ENCODE data around the gene RBM15B. TPM values are rescaled to one million over a fixed set of nuclear protein-coding genes. Genes with fewer than 3 reads are reported as not detected.

Gene RBM15B
- total RNA-seq, 1 experiment from 2014 or later, result 30.9 TPM

DNA sequence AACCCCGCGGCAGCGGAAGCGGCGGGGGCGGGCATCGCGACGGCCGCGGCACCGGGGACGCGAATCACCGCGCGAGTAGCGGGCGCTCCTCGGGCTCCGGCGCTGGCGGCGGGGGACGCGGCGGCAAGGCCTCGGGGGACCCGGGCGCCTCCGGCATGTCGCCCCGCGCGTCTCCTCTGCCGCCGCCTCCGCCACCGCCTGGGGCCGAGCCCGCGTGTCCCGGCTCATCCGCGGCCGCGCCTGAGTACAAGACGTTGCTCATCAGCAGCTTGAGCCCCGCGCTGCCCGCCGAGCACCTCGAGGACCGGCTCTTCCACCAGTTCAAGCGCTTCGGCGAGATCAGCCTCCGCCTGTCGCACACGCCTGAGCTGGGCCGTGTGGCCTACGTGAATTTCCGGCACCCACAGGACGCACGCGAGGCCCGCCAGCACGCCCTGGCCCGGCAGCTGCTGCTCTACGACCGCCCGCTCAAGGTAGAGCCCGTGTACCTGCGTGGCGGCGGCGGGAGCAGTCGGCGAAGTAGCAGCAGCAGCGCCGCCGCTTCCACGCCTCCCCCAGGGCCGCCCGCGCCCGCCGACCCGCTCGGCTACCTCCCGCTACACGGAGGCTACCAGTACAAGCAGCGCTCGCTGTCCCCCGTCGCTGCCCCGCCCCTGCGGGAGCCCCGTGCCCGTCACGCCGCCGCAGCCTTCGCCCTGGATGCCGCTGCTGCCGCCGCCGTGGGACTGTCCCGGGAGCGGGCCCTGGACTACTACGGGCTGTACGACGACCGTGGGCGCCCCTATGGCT is 675 bp downstream of the RBM15B start:
- no TSS peak for BruUV-seq (replicated peaks)
- POLR2A ChIA-PET, result no interaction called here
- in situ Hi-C loops (cut with HindIII; ENCODE audit: low pct_unique_long_range_greater_than_20kb, low sequenced_read_pairs) (no loop called here), intact Hi-C loops (cut with micrococcal nuclease; ENCODE audit: unreplicated experiment) (no loop called here)
- Histone ChIP-seq H3K4me3 (ENCODE audit: low read depth in 2 of 2, low read length in 2 of 2) (peak overlapping the region; percentile 57 to 62), H3K27me3 (ENCODE audit: control insufficient read depth, insufficient read depth, low read length) (no peaks in the 10 kb centered on the region), H3K4me1 (ENCODE audit: control insufficient read depth, insufficient read depth, low read length) (peaks cover 27% of the 10 kb centered on the region), H3K36me3 (ENCODE audit: control insufficient read depth, insufficient read depth, low read length) (peaks cover 14% of the 10 kb centered on the region), H3K9me3 (ENCODE audit: control insufficient read depth, insufficient read depth, low read depth, low read length) (no peaks in the 10 kb centered on the region), H3K27ac (ENCODE audit: low read length) (peak overlapping the region; percentile 72)
- CTCF ChIA-PET, result no interaction called here
- no peak for TF ChIP-seq TCF7L2 (IDR thresholded peaks at IDR 0.05; ENCODE audit: low read depth, low read length)
- TF ChIP-seq POLR2AphosphoS5 (IDR thresholded peaks at IDR 0.05; ENCODE audit: low read depth, low read length), result no peak
- TF ChIP-seq, protein P1, sequence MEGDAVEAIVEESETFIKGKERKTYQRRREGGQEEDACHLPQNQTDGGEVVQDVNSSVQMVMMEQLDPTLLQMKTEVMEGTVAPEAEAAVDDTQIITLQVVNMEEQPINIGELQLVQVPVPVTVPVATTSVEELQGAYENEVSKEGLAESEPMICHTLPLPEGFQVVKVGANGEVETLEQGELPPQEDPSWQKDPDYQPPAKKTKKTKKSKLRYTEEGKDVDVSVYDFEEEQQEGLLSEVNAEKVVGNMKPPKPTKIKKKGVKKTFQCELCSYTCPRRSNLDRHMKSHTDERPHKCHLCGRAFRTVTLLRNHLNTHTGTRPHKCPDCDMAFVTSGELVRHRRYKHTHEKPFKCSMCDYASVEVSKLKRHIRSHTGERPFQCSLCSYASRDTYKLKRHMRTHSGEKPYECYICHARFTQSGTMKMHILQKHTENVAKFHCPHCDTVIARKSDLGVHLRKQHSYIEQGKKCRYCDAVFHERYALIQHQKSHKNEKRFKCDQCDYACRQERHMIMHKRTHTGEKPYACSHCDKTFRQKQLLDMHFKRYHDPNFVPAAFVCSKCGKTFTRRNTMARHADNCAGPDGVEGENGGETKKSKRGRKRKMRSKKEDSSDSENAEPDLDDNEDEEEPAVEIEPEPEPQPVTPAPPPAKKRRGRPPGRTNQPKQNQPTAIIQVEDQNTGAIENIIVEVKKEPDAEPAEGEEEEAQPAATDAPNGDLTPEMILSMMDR (IDR thresholded peaks at IDR 0.05), result no peak
- no peak for TF ChIP-seq SIN3A (IDR thresholded peaks at IDR 0.05; ENCODE audit: borderline replicate concordance, insufficient read depth, low read depth, low read length)
- ATAC-seq (peak; percentile 5; the same call in 1 of the 2 replicates), DNase-seq (ENCODE audit: low read depth, low spot score) (no peak)

DNA sequence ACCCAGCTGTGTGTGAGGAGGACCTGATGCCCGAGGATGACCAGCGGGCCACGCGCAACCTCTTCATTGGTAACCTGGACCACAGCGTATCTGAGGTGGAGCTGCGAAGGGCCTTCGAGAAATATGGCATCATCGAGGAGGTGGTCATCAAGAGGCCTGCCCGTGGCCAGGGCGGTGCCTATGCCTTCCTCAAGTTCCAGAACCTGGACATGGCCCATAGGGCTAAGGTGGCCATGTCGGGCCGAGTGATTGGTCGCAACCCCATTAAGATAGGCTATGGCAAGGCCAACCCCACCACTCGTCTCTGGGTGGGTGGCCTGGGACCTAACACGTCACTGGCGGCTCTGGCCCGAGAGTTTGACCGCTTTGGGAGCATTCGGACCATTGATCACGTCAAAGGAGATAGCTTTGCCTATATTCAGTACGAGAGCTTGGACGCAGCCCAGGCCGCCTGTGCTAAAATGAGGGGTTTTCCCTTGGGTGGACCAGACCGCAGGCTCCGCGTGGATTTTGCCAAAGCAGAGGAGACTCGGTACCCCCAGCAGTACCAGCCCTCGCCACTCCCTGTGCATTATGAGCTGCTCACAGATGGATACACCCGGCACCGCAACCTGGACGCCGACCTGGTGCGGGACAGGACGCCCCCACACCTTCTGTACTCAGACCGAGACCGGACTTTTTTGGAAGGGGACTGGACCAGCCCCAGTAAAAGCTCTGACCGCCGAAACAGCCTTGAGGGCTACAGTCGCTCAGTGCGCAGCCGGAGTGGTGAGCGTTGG is 1.5 kb downstream of the RBM15B start:
- ChIA-PET POLR2A (no interaction called here), CTCF (no interaction called here)
- no TSS peak for BruUV-seq (replicated peaks)
- Histone ChIP-seq H3K9me3 (ENCODE audit: control insufficient read depth, insufficient read depth, low read depth, low read length) (no peaks in the 10 kb centered on the region), H3K27me3 (ENCODE audit: control insufficient read depth, insufficient read depth, low read length) (no peaks in the 10 kb centered on the region), H3K36me3 (ENCODE audit: control insufficient read depth, insufficient read depth, low read length) (peaks cover 14% of the 10 kb centered on the region), H3K27ac (ENCODE audit: low read length) (peak overlapping the region; percentile 72), H3K4me3 (ENCODE audit: low read depth in 2 of 2, low read length in 2 of 2) (peak overlapping the region; percentile 57 to 62), H3K4me1 (ENCODE audit: control insufficient read depth, insufficient read depth, low read length) (peaks cover 26% of the 10 kb centered on the region)
- intact Hi-C loops (cut with micrococcal nuclease; ENCODE audit: unreplicated experiment), result no loop called here
- DNase-seq (ENCODE audit: low read depth, low spot score), result no peak
- no peak for ATAC-seq
- TF ChIP-seq, protein P2, sequence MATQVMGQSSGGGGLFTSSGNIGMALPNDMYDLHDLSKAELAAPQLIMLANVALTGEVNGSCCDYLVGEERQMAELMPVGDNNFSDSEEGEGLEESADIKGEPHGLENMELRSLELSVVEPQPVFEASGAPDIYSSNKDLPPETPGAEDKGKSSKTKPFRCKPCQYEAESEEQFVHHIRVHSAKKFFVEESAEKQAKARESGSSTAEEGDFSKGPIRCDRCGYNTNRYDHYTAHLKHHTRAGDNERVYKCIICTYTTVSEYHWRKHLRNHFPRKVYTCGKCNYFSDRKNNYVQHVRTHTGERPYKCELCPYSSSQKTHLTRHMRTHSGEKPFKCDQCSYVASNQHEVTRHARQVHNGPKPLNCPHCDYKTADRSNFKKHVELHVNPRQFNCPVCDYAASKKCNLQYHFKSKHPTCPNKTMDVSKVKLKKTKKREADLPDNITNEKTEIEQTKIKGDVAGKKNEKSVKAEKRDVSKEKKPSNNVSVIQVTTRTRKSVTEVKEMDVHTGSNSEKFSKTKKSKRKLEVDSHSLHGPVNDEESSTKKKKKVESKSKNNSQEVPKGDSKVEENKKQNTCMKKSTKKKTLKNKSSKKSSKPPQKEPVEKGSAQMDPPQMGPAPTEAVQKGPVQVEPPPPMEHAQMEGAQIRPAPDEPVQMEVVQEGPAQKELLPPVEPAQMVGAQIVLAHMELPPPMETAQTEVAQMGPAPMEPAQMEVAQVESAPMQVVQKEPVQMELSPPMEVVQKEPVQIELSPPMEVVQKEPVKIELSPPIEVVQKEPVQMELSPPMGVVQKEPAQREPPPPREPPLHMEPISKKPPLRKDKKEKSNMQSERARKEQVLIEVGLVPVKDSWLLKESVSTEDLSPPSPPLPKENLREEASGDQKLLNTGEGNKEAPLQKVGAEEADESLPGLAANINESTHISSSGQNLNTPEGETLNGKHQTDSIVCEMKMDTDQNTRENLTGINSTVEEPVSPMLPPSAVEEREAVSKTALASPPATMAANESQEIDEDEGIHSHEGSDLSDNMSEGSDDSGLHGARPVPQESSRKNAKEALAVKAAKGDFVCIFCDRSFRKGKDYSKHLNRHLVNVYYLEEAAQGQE (IDR thresholded peaks at IDR 0.05; ENCODE audit: insufficient read depth in 1 of 2, low read depth in 2 of 2, low read length in 1 of 2), result no peak
- TF ChIP-seq POLR2AphosphoS5 (IDR thresholded peaks at IDR 0.05; ENCODE audit: low read depth, low read length) (no peak), TCF7L2 (IDR thresholded peaks at IDR 0.05; ENCODE audit: low read depth, low read length) (no peak), SIN3A (IDR thresholded peaks at IDR 0.05; ENCODE audit: borderline replicate concordance, insufficient read depth, low read depth, low read length) (no peak)
- TF ChIP-seq, protein P1 (IDR thresholded peaks at IDR 0.05), result no peak
- in situ Hi-C loops (cut with HindIII; ENCODE audit: low pct_unique_long_range_greater_than_20kb, low sequenced_read_pairs), result no loop called here

All from Panc1 (cell line).